Activated CD4-positive, alpha-beta T cell treated with anti-CD3 and anti-CD28 coated beads, Interleukin-2, amount 10 ng/mL, durations not matched to agents 24 days and 14 days (primary cell): ENCODE measurements around the gene TTYH2. TPM values are rescaled to one million over a fixed set of nuclear protein-coding genes. Genes with fewer than 3 reads are reported as not detected.

ENCODE experiments used
- DNase-seq: peaks from one replicate; pipeline ENCODE4 v3.0.0; 2022
- H3K27ac Mint-ChIP-seq: one replicate; pipeline ENCODE4 v1.8.0; 2022; ENCODE audit warnings: mild to moderate bottlenecking, mixed read lengths
- H3K27me3 Mint-ChIP-seq: one replicate; pipeline ENCODE4 v1.8.0; 2022; ENCODE audit warnings: mixed read lengths
- H3K36me3 Mint-ChIP-seq: one replicate; pipeline ENCODE4 v1.8.0; 2022; ENCODE audit warnings: low read depth, mild to moderate bottlenecking, mixed read lengths
- H3K4me1 Mint-ChIP-seq: one replicate; pipeline ENCODE4 v1.8.0; 2021; ENCODE audit warnings: mixed read lengths
- H3K4me3 Mint-ChIP-seq: one replicate; pipeline ENCODE4 v1.8.0; 2022; ENCODE audit warnings: mild to moderate bottlenecking, moderate library complexity, mixed read lengths
- H3K9me3 Mint-ChIP-seq: one replicate; pipeline ENCODE4 v1.8.0; 2021; ENCODE audit warnings: mixed read lengths
- intact Hi-C: fragments of 100-400 bp; cut with micrococcal nuclease; formaldehyde crosslinking; loops from one replicate; pipeline ENCODE4 v1.15.1; 2023
- total RNA-seq: library from RNA; stranded (reverse); gene quantifications from 2 replicates; pipeline ENCODE4 v1.2.3, GENCODE V29; 2022

TTYH2 gene
- total RNA-seq, 1 donor from 2014 or later: 7.8 TPM

- Mint-ChIP-seq H3K4me1 (no peaks in the 10 kb centered on the region), H3K9me3 (no peaks in the 10 kb centered on the region), H3K36me3 (peaks cover 2% of the 10 kb centered on the region), H3K4me3 (no peak overlapping the region), H3K27me3 (no peaks in the 10 kb centered on the region), H3K27ac (no peak overlapping the region)
- no peak for DNase-seq
- intact Hi-C loops: no loop called here
Observed at GRCh38 chr17:74243013-74243755, 29.8 kb downstream of the TTYH2 start.

- no peaks in the 10 kb centered on the region for H3K4me1 Mint-ChIP-seq
- H3K27ac Mint-ChIP-seq: no peak overlapping the region
- H3K9me3 Mint-ChIP-seq: no peaks in the 10 kb centered on the region
- no peak for DNase-seq
- no peak overlapping the region for H3K4me3 Mint-ChIP-seq
- H3K27me3 Mint-ChIP-seq: no peaks in the 10 kb centered on the region
- intact Hi-C loops: no loop called here
- H3K36me3 Mint-ChIP-seq: peaks cover 2% of the 10 kb centered on the region
Observed at GRCh38 chr17:74244128-74244527, 30.8 kb downstream of the TTYH2 start.

GRCh38 chr17:74244548-74244947 is 31.2 kb downstream of the TTYH2 start:
- Mint-ChIP-seq H3K4me3 (no peak overlapping the region), H3K9me3 (no peaks in the 10 kb centered on the region), H3K27ac (no peak overlapping the region), H3K27me3 (no peaks in the 10 kb centered on the region), H3K4me1 (no peaks in the 10 kb centered on the region), H3K36me3 (peaks cover 2% of the 10 kb centered on the region)
- intact Hi-C loops: no loop called here
- no peak for DNase-seq

- no peak overlapping the region for H3K27ac Mint-ChIP-seq
- no peaks in the 10 kb centered on the region for H3K27me3 Mint-ChIP-seq
- H3K4me3 Mint-ChIP-seq: no peak overlapping the region
- H3K4me1 Mint-ChIP-seq: no peaks in the 10 kb centered on the region
- intact Hi-C loops: no loop called here
- H3K9me3 Mint-ChIP-seq: no peaks in the 10 kb centered on the region
- DNase-seq: no peak
- H3K36me3 Mint-ChIP-seq: peaks cover 2% of the 10 kb centered on the region
Observed at GRCh38 chr17:74245145-74245831, 31.9 kb downstream of the TTYH2 start.

- Mint-ChIP-seq H3K27me3 (no peaks in the 10 kb centered on the region), H3K4me3 (no peak overlapping the region)
- intact Hi-C loops: no loop called here
Observed at GRCh38 chr17:74245871-74246270, 32.5 kb downstream of the TTYH2 start.

GRCh38 chr17:74249590-74250270 is 36.4 kb downstream of the TTYH2 start:
- Mint-ChIP-seq H3K4me1 (no peaks in the 10 kb centered on the region), H3K4me3 (no peak overlapping the region), H3K36me3 (peaks cover 4% of the 10 kb centered on the region), H3K9me3 (no peaks in the 10 kb centered on the region), H3K27ac (no peak overlapping the region), H3K27me3 (no peaks in the 10 kb centered on the region)
- DNase-seq: no peak
- intact Hi-C loops: no loop called here

More at GRCh38 chr17:74245871-74246270, 32.5 kb downstream of the TTYH2 start:
- H3K36me3 Mint-ChIP-seq: peaks cover 2% of the 10 kb centered on the region
- H3K9me3 Mint-ChIP-seq: no peaks in the 10 kb centered on the region
- DNase-seq: no peak
- H3K27ac Mint-ChIP-seq: no peak overlapping the region
- no peaks in the 10 kb centered on the region for H3K4me1 Mint-ChIP-seq

GRCh38 chr17:74250324-74250995 is 37.1 kb downstream of the TTYH2 start:
- Mint-ChIP-seq H3K9me3 (no peaks in the 10 kb centered on the region), H3K4me3 (no peak overlapping the region), H3K27me3 (no peaks in the 10 kb centered on the region), H3K4me1 (no peaks in the 10 kb centered on the region), H3K27ac (no peak overlapping the region), H3K36me3 (peaks cover 4% of the 10 kb centered on the region)
- no peak for DNase-seq
- intact Hi-C loops: no loop called here

GRCh38 chr17:74251051-74251450 is 37.7 kb downstream of the TTYH2 start:
- no peaks in the 10 kb centered on the region for H3K9me3 Mint-ChIP-seq
- intact Hi-C loops: no loop called here
- no peak for DNase-seq
- H3K36me3 Mint-ChIP-seq: peaks cover 4% of the 10 kb centered on the region
- H3K4me3 Mint-ChIP-seq: no peak overlapping the region
- H3K4me1 Mint-ChIP-seq: no peaks in the 10 kb centered on the region
- H3K27me3 Mint-ChIP-seq: no peaks in the 10 kb centered on the region
- no peak overlapping the region for H3K27ac Mint-ChIP-seq

GRCh38 chr17:74251569-74251968 is 38.2 kb downstream of the TTYH2 start:
- no peak for DNase-seq
- H3K27me3 Mint-ChIP-seq: no peaks in the 10 kb centered on the region
- no peak overlapping the region for H3K4me3 Mint-ChIP-seq
- intact Hi-C loops: no loop called here
- H3K36me3 Mint-ChIP-seq: peaks cover 3% of the 10 kb centered on the region
- H3K4me1 Mint-ChIP-seq: no peaks in the 10 kb centered on the region
- no peaks in the 10 kb centered on the region for H3K9me3 Mint-ChIP-seq
- no peak overlapping the region for H3K27ac Mint-ChIP-seq

- Mint-ChIP-seq H3K27ac (no peak overlapping the region), H3K4me3 (no peak overlapping the region), H3K9me3 (no peaks in the 10 kb centered on the region), H3K27me3 (no peaks in the 10 kb centered on the region), H3K4me1 (no peaks in the 10 kb centered on the region), H3K36me3 (peaks cover 3% of the 10 kb centered on the region)
- no peak for DNase-seq
- intact Hi-C loops: no loop called here
Observed at GRCh38 chr17:74252211-74252610, 38.8 kb downstream of the TTYH2 start.

GRCh38 chr17:74253036-74253435 is 39.7 kb downstream of the TTYH2 start:
- peaks cover 3% of the 10 kb centered on the region for H3K36me3 Mint-ChIP-seq
- no peaks in the 10 kb centered on the region for H3K9me3 Mint-ChIP-seq
- no peaks in the 10 kb centered on the region for H3K27me3 Mint-ChIP-seq
- H3K27ac Mint-ChIP-seq: no peak overlapping the region
- intact Hi-C loops: no loop called here
- H3K4me1 Mint-ChIP-seq: no peaks in the 10 kb centered on the region
- no peak for DNase-seq
- no peak overlapping the region for H3K4me3 Mint-ChIP-seq

GRCh38 chr17:74257311-74257710 is 43.9 kb downstream of the TTYH2 start:
- H3K4me3 Mint-ChIP-seq: no peak overlapping the region
- no peak for DNase-seq
- intact Hi-C loops: no loop called here
- no peaks in the 10 kb centered on the region for H3K4me1 Mint-ChIP-seq
- H3K9me3 Mint-ChIP-seq: no peaks in the 10 kb centered on the region
- H3K27me3 Mint-ChIP-seq: no peaks in the 10 kb centered on the region
- peaks cover 3% of the 10 kb centered on the region for H3K36me3 Mint-ChIP-seq
- H3K27ac Mint-ChIP-seq: no peak overlapping the region

- H3K4me1 Mint-ChIP-seq: no peaks in the 10 kb centered on the region
- H3K4me3 Mint-ChIP-seq: no peak overlapping the region
- no peak for DNase-seq
- intact Hi-C loops: no loop called here
- no peaks in the 10 kb centered on the region for H3K36me3 Mint-ChIP-seq
- H3K27ac Mint-ChIP-seq: no peak overlapping the region
- no peaks in the 10 kb centered on the region for H3K9me3 Mint-ChIP-seq
- no peaks in the 10 kb centered on the region for H3K27me3 Mint-ChIP-seq
Observed at GRCh38 chr17:74259667-74260524, 46.5 kb downstream of the TTYH2 start.
